HepG2 (cell line): ENCODE data around the gene CPB2. TPM values are rescaled to one million over a fixed set of nuclear protein-coding genes. Genes with fewer than 3 reads are reported as not detected.

ENCODE experiments used
- ATAC-seq: fragments of 200-7000 bp; cut with Tn5 transposase; 3 replicates; pipeline ENCODE4 v1.9.1; 2020; ENCODE audit warnings: mild to moderate bottlenecking, moderate library complexity
- BruUV-seq: library from RNA; stranded (reverse); fragments of 400-500 nt; replicated peaks from 2 replicates; lab custom pipeline; 2021; lab: Mats Ljungman, UMichigan
- CTCF ChIA-PET: fragments of 300-600 bp; formaldehyde crosslinking; extraction: SDS; loops from one replicate; lab custom pipeline; 2021; ENCODE audit warnings: low total read pairs, inconsistent platforms, low intra/inter-chr PET ratio; lab: Yijun Ruan, JAX
- POLR2A ChIA-PET: fragments of 350-600 bp; sonication (Branson Sonifier 250); formaldehyde crosslinking; loops from one replicate; lab custom pipeline; 2020; ENCODE audit warnings: antibody characterized with exemption, inconsistent platforms; lab: Yijun Ruan, JAX
- DNase-seq: peaks from one replicate; pipeline ENCODE4 v3.0.0-alpha.2; 2015; ENCODE audit warnings: low spot score
- FAIRE-seq: peaks from 3 replicates; lab custom pipeline; 2011; peaks lifted over from hg19 to GRCh38; lab: Jason Lieb, UNC
- H2AFZ ChIP-seq: one replicate; pipeline ENCODE4 v1.6.1; 2011; ENCODE audit warnings: low read length, inconsistent platforms
- H3K27ac ChIP-seq: fragments of 300-600 bp; 3 replicates; pipeline ENCODE4 v1.8.0; 2011; ENCODE audit warnings: mixed run types, mild to moderate bottlenecking, mixed read lengths, low read length, inconsistent platforms; ENCODE audit not compliant: insufficient read depth; ENCODE audit errors: extremely low read length
- H3K27me3 ChIP-seq, 2 experiments: fragments of 200-600 bp in 1 of 2; 2 replicates in 1 of 2; 3 replicates in 1 of 2; pipeline versions ENCODE4 v1.6.0 to v1.8.0; 2011; ENCODE audit warnings: low read length in 2 of 2, mild to moderate bottlenecking in 2 of 2, moderate library complexity in 2 of 2, inconsistent platforms in 1 of 2; ENCODE audit not compliant: insufficient read depth in 2 of 2, control insufficient read depth in 1 of 2
- H3K36me3 ChIP-seq, 2 experiments: fragments of 200-600 bp in 1 of 2; replicated peaks in 1 of 2; 2 replicates in 1 of 2; 3 replicates in 1 of 2; pipeline versions ENCODE4 v1.5.1 to v1.8.0; 2011; ENCODE audit warnings: low read length in 2 of 2, inconsistent platforms in 1 of 2; ENCODE audit not compliant: insufficient read depth in 2 of 2, control insufficient read depth in 1 of 2
- H3K4me1 ChIP-seq: 2 replicates; pipeline ENCODE4 v1.5.1; 2012; ENCODE audit warnings: low read length, inconsistent platforms; ENCODE audit not compliant: insufficient read depth
- H3K4me2 ChIP-seq: 2 replicates; pipeline ENCODE4 v1.6.0; 2011; ENCODE audit warnings: low read depth, low read length, inconsistent platforms
- H3K4me3 ChIP-seq, 3 experiments: fragments of 200-600 bp in 1 of 3; sonication (generic), shearing (Covaris generic) in 1 of 3; replicated peaks in 1 of 3; 2 replicates each; pipeline ENCODE4 v1.5.1; 2011 to 2016; ENCODE audit warnings: low read length in 3 of 3, inconsistent platforms in 2 of 3, low read depth in 2 of 3, mild to moderate bottlenecking in 2 of 3, control low read depth in 1 of 3, mixed read lengths in 1 of 3; ENCODE audit not compliant: insufficient read depth in 1 of 3
- H3K79me2 ChIP-seq: one replicate; pipeline ENCODE4 v1.6.1; 2011; ENCODE audit warnings: low read length, inconsistent platforms; ENCODE audit not compliant: insufficient read depth
- H3K9ac ChIP-seq: 2 replicates; pipeline ENCODE4 v1.6.0; 2011; ENCODE audit warnings: mild to moderate bottlenecking, low read depth, low read length, inconsistent platforms; ENCODE audit not compliant: insufficient read depth
- H3K9me3 ChIP-seq: 2 replicates; pipeline ENCODE4 v1.5.1; 2012; ENCODE audit warnings: mild to moderate bottlenecking, low read length
- H4K20me1 ChIP-seq: 2 replicates; pipeline ENCODE4 v1.6.0; 2011; ENCODE audit warnings: inconsistent platforms, mild to moderate bottlenecking, low read length, moderate library complexity; ENCODE audit not compliant: insufficient read depth
- ARNT ChIP-seq: fragments of 450-650 bp; IDR thresholded peaks from 2 replicates; pipeline ENCODE4 v1.6.1; 2017
- ARNT2 ChIP-seq: sonication (generic); formaldehyde crosslinking; IDR thresholded peaks from 2 replicates; pipeline ENCODE4 v1.8.0; 2022; ENCODE audit warnings: mild to moderate bottlenecking, low read depth, missing genetic modification reagents, moderate library complexity
- GPBP1L1 ChIP-seq: sonication (generic); formaldehyde crosslinking; IDR thresholded peaks from 2 replicates; pipeline ENCODE4 v1.5.0; 2020; ENCODE audit warnings: mild to moderate bottlenecking, missing genetic modification reagents
- IRF2 ChIP-seq: IDR thresholded peaks from 2 replicates; pipeline ENCODE4 v1.6.1; 2018; ENCODE audit warnings: missing genetic modification reagents, missing compliant biosample characterization
- MAF1 ChIP-seq: sonication (generic); formaldehyde crosslinking; IDR thresholded peaks from 2 replicates; pipeline ENCODE4 v1.5.0; 2020; ENCODE audit warnings: missing genetic modification reagents, borderline replicate concordance
- NCOA2 ChIP-seq: sonication (generic); formaldehyde crosslinking; IDR thresholded peaks from 2 replicates; pipeline ENCODE4 v1.8.0; 2022; ENCODE audit warnings: inconsistent platforms
- RXRA ChIP-seq: sonication (generic); formaldehyde crosslinking; IDR thresholded peaks from 2 replicates; pipeline ENCODE4 v1.5.1; 2020; ENCODE audit warnings: missing genetic modification reagents
- SRF ChIP-seq: IDR thresholded peaks from 2 replicates; pipeline ENCODE4 v1.6.1; 2011; ENCODE audit warnings: mild to moderate bottlenecking, low read depth, low read length, moderate library complexity
- SUZ12 ChIP-seq: fragments of 150-350 bp; IDR thresholded peaks from 2 replicates; pipeline ENCODE4 v1.6.1; 2014; ENCODE audit warnings: low read depth, low read length
- TEAD3 ChIP-seq: optimal IDR thresholded peaks from 2 replicates; pipeline ENCODE3; 2016; ENCODE audit warnings: borderline replicate concordance
- THAP11 ChIP-seq: IDR thresholded peaks from 2 replicates; pipeline ENCODE4 v1.6.1; 2016; ENCODE audit warnings: missing biosample characterization, missing genetic modification reagents
- ZFYVE20 ChIP-seq: sonication (generic); formaldehyde crosslinking; IDR thresholded peaks from 2 replicates; pipeline ENCODE4 v1.8.0; 2023; ENCODE audit warnings: low read depth, mild to moderate bottlenecking, moderate library complexity, missing genetic modification reagents, borderline replicate concordance
- ZNF101 ChIP-seq: sonication (generic); formaldehyde crosslinking; IDR thresholded peaks from 2 replicates; pipeline ENCODE4 v1.4.0; 2020; ENCODE audit warnings: mild to moderate bottlenecking, low read depth, missing genetic modification reagents, borderline replicate concordance
- ZNF225 ChIP-seq: sonication (generic); formaldehyde crosslinking; IDR thresholded peaks from 2 replicates; pipeline ENCODE4 v1.4.0; 2020; ENCODE audit warnings: mild to moderate bottlenecking, missing genetic modification reagents
- ZNF549 ChIP-seq: sonication (generic); formaldehyde crosslinking; IDR thresholded peaks from 2 replicates; pipeline ENCODE4 v1.5.0; 2020; ENCODE audit warnings: missing genetic modification reagents
- ZNF629 ChIP-seq: sonication (generic); formaldehyde crosslinking; conservative IDR thresholded peaks from 2 replicates; pipeline ENCODE4 v1.5.0; 2020; ENCODE audit warnings: missing genetic modification reagents
- ZNF782 ChIP-seq: sonication (generic); formaldehyde crosslinking; IDR thresholded peaks from 2 replicates; pipeline ENCODE4 v1.4.0; 2020; ENCODE audit warnings: missing genetic modification reagents, mild to moderate bottlenecking, borderline replicate concordance
- ZNF816 ChIP-seq: sonication (generic); formaldehyde crosslinking; IDR thresholded peaks from 2 replicates; pipeline ENCODE4 v1.8.0; 2022; ENCODE audit warnings: missing genetic modification reagents, mild to moderate bottlenecking, borderline replicate concordance
- ZNF879 ChIP-seq: sonication (generic); formaldehyde crosslinking; IDR thresholded peaks from 2 replicates; pipeline ENCODE4 v1.8.1; 2023; ENCODE audit warnings: missing genetic modification reagents
- WGBS: methylation state at CpG from one replicate; pipeline ENCODE4 v1.1.6; 2017; ENCODE audit warnings: low lambda C conversion rate; 5-methylcytosine and 5-hydroxymethylcytosine counted together
- in situ Hi-C: cut with HindIII; loops from 2 replicates; pipeline ENCODE4 v1.10.0; 2017; ENCODE audit warnings: low pct_unique_long_range_greater_than_20kb; ENCODE audit not compliant: extremely low pct_ligation_motif_present
- intact Hi-C: fragments of 100-400 bp; cut with micrococcal nuclease; formaldehyde crosslinking; loops from one replicate; pipeline ENCODE4 v1.10.0; 2022; ENCODE audit not compliant: unreplicated experiment
- polyA plus RNA-seq, 8 experiments: library from polyadenylated mRNA; depleted of rRNA in 3 of 8; stranded (reverse) in 7 of 8; unstranded in 1 of 8; fragments of >200 nt; fragmentation: Illumina TruSeq in 4 of 8; extraction: Trizol in 4 of 8; gene quantifications; 2 replicates each; pipeline versions ENCODE4 v1.2.1 to v1.2.3, GENCODE V29; 2011 to 2016; ENCODE audit warnings: low read depth in 4 of 8, missing spikeins in 1 of 8, mixed read lengths in 1 of 8; ENCODE audit not compliant: insufficient read depth in 1 of 8
- total RNA-seq, 5 experiments: library from RNA; depleted of rRNA; stranded (reverse); fragments of >200 nt; fragmentation: Illumina TruSeq; extraction: Trizol; gene quantifications; 2 replicates each; pipeline ENCODE4 v1.2.3, GENCODE V29; 2016; ENCODE audit warnings: low read depth in 1 of 5
- TF ChIP-seq, protein P1 (sequence below): sonication (generic); formaldehyde crosslinking; conservative IDR thresholded peaks from 2 replicates; pipeline ENCODE4 v1.8.0; 2022; ENCODE audit warnings: low read depth, missing genetic modification reagents

CPB2 gene
- total and polyA plus RNA-seq, 2 of the 13 experiments (the other 11 are each of a cell fraction or from before 2014, with no cell fraction given): 125 to 140 TPM

- Histone ChIP-seq H2AFZ (no peak overlapping the region), H3K4me1 (no peaks in the 10 kb centered on the region), H3K9me3 (no peaks in the 10 kb centered on the region), H4K20me1 (no peaks in the 10 kb centered on the region), H3K4me2 (no peak overlapping the region), H3K4me3 (no peak overlapping the region), H3K36me3 (peaks cover 5 to 39% of the 10 kb centered on the region in 2 experiments), H3K79me2 (no peaks in the 10 kb centered on the region), H3K27me3 (no peaks in the 10 kb centered on the region), H3K9ac (no peak overlapping the region), H3K27ac (no peak overlapping the region)
- POLR2A ChIA-PET: no interaction called here
- ATAC-seq: no peak
- no TSS peak for BruUV-seq
- in situ Hi-C loops (no loop called here), intact Hi-C loops (no loop called here)
- FAIRE-seq: no peak
- TF ChIP-seq NCOA2: no peak
- TF ChIP-seq ARNT: no peak
- no peak for TF ChIP-seq RXRA (CRISPR knock-in tag)
- TF ChIP-seq ZNF549 (CRISPR knock-in tag): no peak
- no peak for TF ChIP-seq ZNF629
- TF ChIP-seq MAF1 (CRISPR knock-in tag): no peak
- no peak for TF ChIP-seq IRF2
- TF ChIP-seq THAP11 (CRISPR knock-in tag): no peak
- no peak for TF ChIP-seq ZNF879 (CRISPR knock-in tag)
- no peak for TF ChIP-seq ZNF816 (CRISPR knock-in tag)
- DNase-seq: no peak
- CTCF ChIA-PET: no interaction called here
These were observed 92.4 kb downstream of the CPB2 start for GRCh38 chr13:46012404-46012803.

DNA sequence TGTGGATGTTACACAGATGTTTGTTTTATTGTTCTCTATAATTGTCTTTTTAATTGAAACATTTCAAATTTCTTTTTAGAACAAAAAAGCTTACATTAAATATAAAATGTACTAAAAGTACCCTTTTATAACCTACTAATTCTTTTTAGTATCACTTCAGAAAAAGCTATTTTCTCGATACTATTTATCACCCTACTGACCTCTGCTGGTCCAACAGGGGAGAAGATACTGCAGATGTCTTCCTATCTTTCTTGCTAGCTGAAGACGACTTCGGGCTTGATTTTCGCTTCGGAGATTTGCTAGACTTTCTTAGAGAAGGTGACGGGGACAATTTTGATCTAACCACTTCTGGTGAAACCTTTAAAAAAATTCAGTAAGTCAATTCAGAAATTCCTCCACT lies 94.7 kb downstream of the CPB2 start:
- ATAC-seq: no peak
- Histone ChIP-seq H3K4me3 (no peak overlapping the region), H3K36me3 (peaks cover 5 to 26% of the 10 kb centered on the region in 2 experiments; a peak in 4 of 5 replicates), H3K4me2 (no peak overlapping the region), H3K79me2 (no peaks in the 10 kb centered on the region), H3K27ac (no peak overlapping the region), H3K9ac (no peak overlapping the region), H3K9me3 (no peaks in the 10 kb centered on the region), H2AFZ (no peak overlapping the region), H4K20me1 (no peaks in the 10 kb centered on the region), H3K27me3 (no peaks in the 10 kb centered on the region), H3K4me1 (no peaks in the 10 kb centered on the region)
- intact Hi-C loops (no loop called here), in situ Hi-C loops (no loop called here)
- WGBS: 93% methylated on average over 6 of the region's 6 CpGs
- ChIA-PET POLR2A (no interaction called here), CTCF (no interaction called here)
- FAIRE-seq: no peak
- DNase-seq: no peak
- no TSS peak for BruUV-seq
- TF ChIP-seq ZNF225 (CRISPR knock-in tag): no peak
- TF ChIP-seq ZNF101: no peak
- TF ChIP-seq SUZ12: no peak
- TF ChIP-seq ARNT2 (CRISPR knock-in tag): no peak
- no peak for TF ChIP-seq GPBP1L1
- TF ChIP-seq, protein P1, sequence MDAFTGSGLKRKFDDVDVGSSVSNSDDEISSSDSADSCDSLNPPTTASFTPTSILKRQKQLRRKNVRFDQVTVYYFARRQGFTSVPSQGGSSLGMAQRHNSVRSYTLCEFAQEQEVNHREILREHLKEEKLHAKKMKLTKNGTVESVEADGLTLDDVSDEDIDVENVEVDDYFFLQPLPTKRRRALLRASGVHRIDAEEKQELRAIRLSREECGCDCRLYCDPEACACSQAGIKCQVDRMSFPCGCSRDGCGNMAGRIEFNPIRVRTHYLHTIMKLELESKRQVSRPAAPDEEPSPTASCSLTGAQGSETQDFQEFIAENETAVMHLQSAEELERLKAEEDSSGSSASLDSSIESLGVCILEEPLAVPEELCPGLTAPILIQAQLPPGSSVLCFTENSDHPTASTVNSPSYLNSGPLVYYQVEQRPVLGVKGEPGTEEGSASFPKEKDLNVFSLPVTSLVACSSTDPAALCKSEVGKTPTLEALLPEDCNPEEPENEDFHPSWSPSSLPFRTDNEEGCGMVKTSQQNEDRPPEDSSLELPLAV (CRISPR knock-in tag): no peak
- TF ChIP-seq ZFYVE20 (CRISPR knock-in tag): no peak
- no peak for TF ChIP-seq TEAD3 (CRISPR knock-in tag)
- TF ChIP-seq SRF: no peak
- TF ChIP-seq ZNF782 (CRISPR knock-in tag): no peak
